ENCODE data around the gene RANGRF.

GRCh38 chr17:8248751-8249607, 39.5 kb upstream of the RANGRF start, which contains the start of gene PFAS:
- TF ChIP-seq, protein P1, sequence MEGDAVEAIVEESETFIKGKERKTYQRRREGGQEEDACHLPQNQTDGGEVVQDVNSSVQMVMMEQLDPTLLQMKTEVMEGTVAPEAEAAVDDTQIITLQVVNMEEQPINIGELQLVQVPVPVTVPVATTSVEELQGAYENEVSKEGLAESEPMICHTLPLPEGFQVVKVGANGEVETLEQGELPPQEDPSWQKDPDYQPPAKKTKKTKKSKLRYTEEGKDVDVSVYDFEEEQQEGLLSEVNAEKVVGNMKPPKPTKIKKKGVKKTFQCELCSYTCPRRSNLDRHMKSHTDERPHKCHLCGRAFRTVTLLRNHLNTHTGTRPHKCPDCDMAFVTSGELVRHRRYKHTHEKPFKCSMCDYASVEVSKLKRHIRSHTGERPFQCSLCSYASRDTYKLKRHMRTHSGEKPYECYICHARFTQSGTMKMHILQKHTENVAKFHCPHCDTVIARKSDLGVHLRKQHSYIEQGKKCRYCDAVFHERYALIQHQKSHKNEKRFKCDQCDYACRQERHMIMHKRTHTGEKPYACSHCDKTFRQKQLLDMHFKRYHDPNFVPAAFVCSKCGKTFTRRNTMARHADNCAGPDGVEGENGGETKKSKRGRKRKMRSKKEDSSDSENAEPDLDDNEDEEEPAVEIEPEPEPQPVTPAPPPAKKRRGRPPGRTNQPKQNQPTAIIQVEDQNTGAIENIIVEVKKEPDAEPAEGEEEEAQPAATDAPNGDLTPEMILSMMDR (IDR thresholded peaks at IDR 0.05; ENCODE audit: low read length): no peak
- TF ChIP-seq EZH2 (IDR thresholded peaks at IDR 0.05; ENCODE audit: borderline replicate concordance, low read length): no peak
